Stomach (tissue), 4 donors: ENCODE data around the gene RET.

Source experiments
- CTCF ChIP-seq, 7 experiments: fragments of 450-650 bp in 4 of 7; fragments of 200-600 bp in 3 of 7; sonication (generic) in 3 of 7; IDR thresholded peaks; one replicate each; pipeline ENCODE4 v1.5.1; 2016 to 2019; ENCODE audit warnings: antibody characterized with exemption in 7 of 7, control low read depth in 2 of 7, mild to moderate bottlenecking in 1 of 7
- POLR2A ChIP-seq, 4 donors: fragments of 450-650 bp; IDR thresholded peaks; one replicate each; pipeline ENCODE4 v1.6.1; 2016; ENCODE audit warnings: antibody characterized with exemption in 4 of 4, control low read depth in 2 of 4, mild to moderate bottlenecking in 1 of 4, moderate library complexity in 1 of 4

DNA sequence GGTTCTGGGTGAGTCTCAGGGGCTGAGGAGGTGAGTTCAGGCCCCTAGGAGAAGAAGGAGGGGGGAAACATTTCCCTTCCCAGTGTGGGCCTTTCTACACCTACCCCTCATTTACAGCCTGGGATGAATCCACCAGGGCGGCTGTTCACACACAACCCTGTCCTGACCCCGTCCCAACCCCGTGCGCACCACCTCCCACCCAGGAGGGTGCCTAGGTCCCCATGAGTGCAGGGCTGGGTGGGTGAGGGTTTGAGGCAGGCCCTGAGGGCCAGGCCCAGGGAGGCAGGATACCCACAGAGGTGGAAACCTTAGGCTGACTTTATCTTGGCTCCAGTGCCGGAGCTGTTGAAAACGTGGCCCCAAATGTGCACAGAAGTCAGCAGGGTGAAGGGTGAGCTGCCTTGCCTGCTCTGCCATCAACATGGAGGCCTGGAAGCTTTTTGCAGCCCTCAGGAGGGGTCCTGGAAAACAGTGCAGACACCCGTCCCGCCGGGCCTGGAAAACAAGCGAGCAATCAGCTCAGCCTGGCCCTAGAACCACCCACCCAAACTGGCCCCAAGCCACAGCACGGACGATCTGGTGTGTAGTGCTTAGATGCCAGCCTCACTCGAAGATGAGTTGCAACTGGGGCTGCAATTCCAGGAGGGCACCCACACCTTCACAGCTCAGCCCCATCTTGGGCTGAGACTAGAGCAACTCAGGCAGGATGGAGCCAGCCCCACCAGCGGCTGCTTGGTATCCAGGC is 9.3 kb upstream of the RET start:
- no peak for TF ChIP-seq POLR2A (IDR thresholded peaks at IDR 0.05)
- TF ChIP-seq CTCF (IDR thresholded peaks at IDR 0.05), result no peak
